Upper lobe of left lung (tissue), 6 donors: ENCODE measurements around the gene DLG2. TPM values are rescaled to one million over a fixed set of nuclear protein-coding genes. Genes with fewer than 3 reads are reported as not detected.

ENCODE experiments used
- ATAC-seq, 2 donors: fragments of 200-7000 bp; cut with Tn5 transposase; one replicate each; pipeline ENCODE4 v1.9.1; 2022; ENCODE audit warnings: mild to moderate bottlenecking in 2 of 2, moderate library complexity in 2 of 2; ENCODE audit not compliant: low FRiP score in 2 of 2
- DNase-seq, 2 donors: peaks; one replicate each; pipeline ENCODE4 v3.0.0-alpha.2; 2019 to 2020
- H3K27ac ChIP-seq, 4 donors: fragments of 200-600 bp; sonication (generic); one replicate each; pipeline ENCODE4 v1.5.1; 2016 to 2019
- H3K27me3 ChIP-seq, 4 donors: fragments of 200-600 bp; sonication (generic); one replicate each; pipeline ENCODE4 v1.5.1; 2017 to 2019
- H3K36me3 ChIP-seq, 4 donors: fragments of 200-600 bp; sonication (generic); one replicate each; pipeline ENCODE4 v1.5.1; 2016 to 2019
- H3K4me1 ChIP-seq, 4 donors: fragments of 200-600 bp; sonication (generic); one replicate each; pipeline ENCODE4 v1.5.1; 2018 to 2019
- H3K4me3 ChIP-seq, 4 donors: fragments of 200-600 bp; sonication (generic); one replicate each; pipeline ENCODE4 v1.5.1; 2017 to 2019; ENCODE audit warnings: mild to moderate bottlenecking in 2 of 4, moderate library complexity in 1 of 4
- H3K9me3 ChIP-seq, 4 donors: fragments of 200-600 bp; sonication (generic); one replicate each; pipeline ENCODE4 v1.5.1; 2018 to 2019
- CTCF ChIP-seq, 6 experiments: fragments of 450-650 bp in 4 of 6; fragments of 200-600 bp in 2 of 6; sonication (generic) in 2 of 6; IDR thresholded peaks; one replicate each; pipeline ENCODE4 v1.5.1; 2016 to 2019; ENCODE audit warnings: antibody characterized with exemption in 6 of 6
- EP300 ChIP-seq, 4 donors: sonication (generic); formaldehyde crosslinking; IDR thresholded peaks; one replicate each; pipeline ENCODE4 v1.5.1; 2017; ENCODE audit warnings: antibody characterized with exemption in 4 of 4, control low read depth in 2 of 4
- POLR2A ChIP-seq, 4 donors: fragments of 450-650 bp; IDR thresholded peaks; one replicate each; pipeline ENCODE4 v1.5.1; 2016 to 2017; ENCODE audit warnings: antibody characterized with exemption in 4 of 4, mild to moderate bottlenecking in 2 of 4
- POLR2AphosphoS5 ChIP-seq, 2 donors: sonication (generic); formaldehyde crosslinking; IDR thresholded peaks; one replicate each; pipeline ENCODE4 v1.5.1; 2017; ENCODE audit warnings: antibody characterized with exemption in 2 of 2
- WGBS, 2 donors: methylation state at CpG; one replicate each; pipeline ENCODE4 v1.1.5; 2017 to 2018; 5-methylcytosine and 5-hydroxymethylcytosine counted together
- total RNA-seq, 6 donors: library from RNA; depleted of rRNA in 4 of 6; stranded (reverse); fragments of >200 nt in 4 of 6; gene quantifications; one replicate each; pipeline versions ENCODE4 v1.1.0 to v1.2.1, GENCODE V29; 2016 to 2021
- donor health status: DM: no; HTN: no; CAD: no; lungs with moderate emphysema.
- donor health status: DM: no; HTN: yes; CAD: no; lungs with severe emphysema.

DLG2 gene
- total RNA-seq, 6 donors from 2014 or later: 3.4 to 37.7 (median 9.1) TPM

- Histone ChIP-seq H3K36me3 (no peaks in the 10 kb centered on the region), H3K9me3 (no peaks in the 10 kb centered on the region), H3K27ac (no peak overlapping the region), H3K4me3 (no peak overlapping the region), H3K27me3 (no peaks in the 10 kb centered on the region), H3K4me1 (no peaks in the 10 kb centered on the region)
- WGBS, 2 donors: 54 to 89% methylated on average over 1 of the region's 1 CpG
- no peak for TF ChIP-seq POLR2AphosphoS5 (IDR thresholded peaks at IDR 0.05)
- no peak for TF ChIP-seq EP300 (IDR thresholded peaks at IDR 0.05)
- no peak for TF ChIP-seq CTCF (IDR thresholded peaks at IDR 0.05)
- no peak for TF ChIP-seq POLR2A (IDR thresholded peaks at IDR 0.05)
- ATAC-seq: no peak
- DNase-seq: no peak
Observed at GRCh38 chr11:83643115-83643514, 1984.0 kb downstream of the DLG2 start.

GRCh38 chr11:83642500-83642899, 1984.6 kb downstream of the DLG2 start:
- no peaks in the 10 kb centered on the region for H3K27me3 ChIP-seq
- no peaks in the 10 kb centered on the region for H3K9me3 ChIP-seq
- H3K36me3 ChIP-seq: no peaks in the 10 kb centered on the region
- no peak overlapping the region for H3K4me3 ChIP-seq
- TF ChIP-seq POLR2AphosphoS5 (IDR thresholded peaks at IDR 0.05) (no peak), POLR2A (IDR thresholded peaks at IDR 0.05) (no peak), EP300 (IDR thresholded peaks at IDR 0.05) (no peak), CTCF (IDR thresholded peaks at IDR 0.05) (no peak)
- ATAC-seq (no peak), DNase-seq (no peak)
- H3K4me1 ChIP-seq: no peaks in the 10 kb centered on the region
- no peak overlapping the region for H3K27ac ChIP-seq

GRCh38 chr11:83641511-83641910, 1985.6 kb downstream of the DLG2 start:
- TF ChIP-seq POLR2A (IDR thresholded peaks at IDR 0.05) (no peak), CTCF (IDR thresholded peaks at IDR 0.05) (no peak), EP300 (IDR thresholded peaks at IDR 0.05) (no peak), POLR2AphosphoS5 (IDR thresholded peaks at IDR 0.05) (no peak)
- peak; percentile 65 to 93 for ATAC-seq
- H3K4me1 ChIP-seq: no peaks in the 10 kb centered on the region
- H3K36me3 ChIP-seq: no peaks in the 10 kb centered on the region
- H3K27ac ChIP-seq: no peak overlapping the region
- H3K9me3 ChIP-seq: no peaks in the 10 kb centered on the region
- DNase-seq: no peak
- H3K4me3 ChIP-seq: no peak overlapping the region
- no peaks in the 10 kb centered on the region for H3K27me3 ChIP-seq
- WGBS, 2 donors: 32 to 44% methylated on average over 7 of the region's 7 CpGs

GRCh38 chr11:83639995-83640758, 1987.0 kb downstream of the DLG2 start:
- H3K27me3 ChIP-seq: no peaks in the 10 kb centered on the region
- H3K36me3 ChIP-seq: no peaks in the 10 kb centered on the region
- TF ChIP-seq EP300 (IDR thresholded peaks at IDR 0.05) (no peak), POLR2AphosphoS5 (IDR thresholded peaks at IDR 0.05) (no peak)
- ATAC-seq (no peak), DNase-seq (no peak)
- no peak overlapping the region for H3K4me3 ChIP-seq
- H3K27ac ChIP-seq: no peak overlapping the region
- no peaks in the 10 kb centered on the region for H3K9me3 ChIP-seq
- no peaks in the 10 kb centered on the region for H3K4me1 ChIP-seq
- WGBS, 2 donors: 77% methylated on average over 5 of the region's 5 CpGs

GRCh38 chr11:83635166-83635565, 1992.0 kb downstream of the DLG2 start:
- TF ChIP-seq POLR2AphosphoS5 (IDR thresholded peaks at IDR 0.05) (no peak), EP300 (IDR thresholded peaks at IDR 0.05) (no peak), POLR2A (IDR thresholded peaks at IDR 0.05) (no peak), CTCF (IDR thresholded peaks at IDR 0.05) (no peak)
- WGBS, 2 donors: 80 to 88% methylated on average over 3 of the region's 3 CpGs
- ATAC-seq: no peak

More at GRCh38 chr11:83635166-83635565, 1992.0 kb downstream of the DLG2 start:
- Histone ChIP-seq H3K27ac (no peak overlapping the region), H3K36me3 (no peaks in the 10 kb centered on the region), H3K9me3 (no peaks in the 10 kb centered on the region), H3K4me3 (no peak overlapping the region), H3K27me3 (no peaks in the 10 kb centered on the region), H3K4me1 (no peaks in the 10 kb centered on the region)
- no peak for DNase-seq
